ENCODE measurements around the gene PNPLA8. TPM values are rescaled to one million over a fixed set of nuclear protein-coding genes. Genes with fewer than 3 reads are reported as not detected.

The PNPLA8 gene
- total and polyA plus RNA-seq, 4 donors = 14.7 to 30.3 (median 23.0) TPM

DNA sequence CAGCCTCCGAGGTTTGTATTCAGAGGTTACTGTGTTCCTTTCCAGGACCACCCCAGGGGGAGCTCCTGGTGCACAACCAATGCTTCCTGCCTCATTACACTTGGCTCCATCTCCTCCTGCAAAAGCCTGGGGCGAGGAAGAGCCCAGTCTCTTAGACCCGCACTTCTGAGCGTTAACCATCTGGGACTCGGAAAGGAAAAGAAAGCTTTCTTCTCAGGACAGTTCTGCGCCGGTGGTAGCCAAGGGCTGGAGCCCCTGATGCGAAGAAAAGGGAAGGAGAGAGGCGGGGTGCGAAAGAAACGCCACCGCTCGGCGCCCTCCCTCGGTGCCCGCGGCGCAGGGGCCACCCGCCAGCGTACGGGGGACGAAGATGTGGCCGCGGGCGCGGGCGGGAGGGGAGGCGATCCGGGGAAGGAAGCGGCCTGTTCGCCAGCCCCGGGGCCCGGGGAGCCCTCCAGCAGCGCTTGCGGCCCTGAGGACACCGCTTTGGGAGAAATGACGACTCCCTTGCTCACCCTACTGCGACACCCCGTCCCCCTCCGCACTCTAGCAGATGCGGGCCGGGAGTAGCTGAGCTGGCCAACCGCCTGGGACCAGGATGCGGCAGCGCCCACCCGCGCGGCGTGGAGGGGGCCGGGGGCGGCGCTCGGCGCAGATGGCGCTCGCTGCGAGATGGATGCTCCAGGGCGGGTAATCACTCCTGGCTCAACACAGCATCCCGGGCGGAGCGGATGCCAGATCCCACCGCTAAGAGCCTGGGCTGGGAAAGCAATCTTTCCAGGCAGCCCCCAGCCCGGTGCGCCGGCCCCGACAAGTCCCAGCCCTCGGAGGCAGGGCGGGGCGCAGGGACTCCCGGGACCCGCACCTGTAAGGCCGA lies 71.0 kb downstream of the PNPLA8 start:
- peak overlapping the region in 2 of 3 donors; percentile 56 to 69 for H3K4me3 ChIP-seq (ENCODE audit: low read depth in 1 of 3, low read length in 3 of 3)
- no peak for TF ChIP-seq MAX (IDR thresholded peaks at IDR 0.05)
- no peak for TF ChIP-seq SP1 (IDR thresholded peaks at IDR 0.05)
- no peak for TF ChIP-seq RAD21 (IDR thresholded peaks at IDR 0.05)
- no peak for TF ChIP-seq TAF1 (conservative IDR thresholded peaks at IDR 0.05)
- TF ChIP-seq FOXA1 (IDR thresholded peaks at IDR 0.05) = no peak
- TF ChIP-seq HNF4A (conservative IDR thresholded peaks at IDR 0.05) = no peak
- TF ChIP-seq RXRA (IDR thresholded peaks at IDR 0.05) = no peak
- no peak for TF ChIP-seq FOXA2 (IDR thresholded peaks at IDR 0.05)
- no peak for TF ChIP-seq ATF3 (IDR thresholded peaks at IDR 0.05)
- no peaks in the 10 kb centered on the region for H3K36me3 ChIP-seq (ENCODE audit: control insufficient read depth in 4 of 4, insufficient read depth in 3 of 4, low read depth in 1 of 4, low read length in 3 of 4)
- WGBS = 2% methylated on average over 72 of the region's 72 CpGs
- no peak overlapping the region for H3K27ac ChIP-seq (ENCODE audit: low read depth in 1 of 2, low read length in 2 of 2)
- no peak for DNase-seq (ENCODE audit: low spot score)
- H3K27me3 ChIP-seq (ENCODE audit: control insufficient read depth in 4 of 4, insufficient read depth in 4 of 4, low read length in 3 of 4) = peaks cover 0 to 13% (median 6%) of the 10 kb centered on the region in 4 donors
- H3K9me3 ChIP-seq (ENCODE audit: control insufficient read depth in 4 of 4, low read length in 3 of 4) = no peaks in the 10 kb centered on the region
- H3K4me1 ChIP-seq (ENCODE audit: control insufficient read depth in 4 of 4, insufficient read depth in 4 of 4, low read length in 3 of 4) = peaks cover 4 to 23% (median 13%) of the 10 kb centered on the region in 4 donors
- H3K9ac ChIP-seq (ENCODE audit: low read depth in 1 of 2, low read length in 2 of 2) = no peak overlapping the region

GRCh38 chr7:108454317-108454673 lies 71.6 kb downstream of the PNPLA8 start:
- Histone ChIP-seq H3K4me3 (ENCODE audit: low read depth in 1 of 3, low read length in 3 of 3) (no peak overlapping the region), H3K36me3 (ENCODE audit: control insufficient read depth in 4 of 4, insufficient read depth in 3 of 4, low read depth in 1 of 4, low read length in 3 of 4) (no peaks in the 10 kb centered on the region), H3K27me3 (ENCODE audit: control insufficient read depth in 4 of 4, insufficient read depth in 4 of 4, low read length in 3 of 4) (peaks cover 0 to 13% (median 6%) of the 10 kb centered on the region in 4 donors)

More at GRCh38 chr7:108454317-108454673, 71.6 kb downstream of the PNPLA8 start:
- Histone ChIP-seq H3K9me3 (ENCODE audit: control insufficient read depth in 4 of 4, low read length in 3 of 4) (no peaks in the 10 kb centered on the region), H3K4me1 (ENCODE audit: control insufficient read depth in 4 of 4, insufficient read depth in 4 of 4, low read length in 3 of 4) (peaks cover 4 to 23% (median 13%) of the 10 kb centered on the region in 4 donors), H3K27ac (ENCODE audit: low read depth in 1 of 2, low read length in 2 of 2) (no peak overlapping the region), H3K9ac (ENCODE audit: low read depth in 1 of 2, low read length in 2 of 2) (no peak overlapping the region)
- TF ChIP-seq YY1 (IDR thresholded peaks at IDR 0.05) = no peak
- TF ChIP-seq SP1 (IDR thresholded peaks at IDR 0.05) = no peak
- TF ChIP-seq FOXA1 (IDR thresholded peaks at IDR 0.05) = no peak
- no peak for TF ChIP-seq JUND (IDR thresholded peaks at IDR 0.05)
- TF ChIP-seq FOXA2 (IDR thresholded peaks at IDR 0.05) = no peak
- no peak for TF ChIP-seq TAF1 (conservative IDR thresholded peaks at IDR 0.05)
- TF ChIP-seq EGR1 (IDR thresholded peaks at IDR 0.05; ENCODE audit: low read depth in 2 of 2) = no peak
- no peak for TF ChIP-seq MAX (IDR thresholded peaks at IDR 0.05)
- no peak for TF ChIP-seq RXRA (IDR thresholded peaks at IDR 0.05)
- no peak for TF ChIP-seq ZBTB33 (IDR thresholded peaks at IDR 0.05)
- TF ChIP-seq ATF3 (IDR thresholded peaks at IDR 0.05) = no peak
- TF ChIP-seq HNF4G (IDR thresholded peaks at IDR 0.05) = no peak
- TF ChIP-seq GABPA (IDR thresholded peaks at IDR 0.05 in 1 of 2, conservative IDR thresholded peaks at IDR 0.05 in 1 of 2) = no peak
- TF ChIP-seq, protein P1, sequence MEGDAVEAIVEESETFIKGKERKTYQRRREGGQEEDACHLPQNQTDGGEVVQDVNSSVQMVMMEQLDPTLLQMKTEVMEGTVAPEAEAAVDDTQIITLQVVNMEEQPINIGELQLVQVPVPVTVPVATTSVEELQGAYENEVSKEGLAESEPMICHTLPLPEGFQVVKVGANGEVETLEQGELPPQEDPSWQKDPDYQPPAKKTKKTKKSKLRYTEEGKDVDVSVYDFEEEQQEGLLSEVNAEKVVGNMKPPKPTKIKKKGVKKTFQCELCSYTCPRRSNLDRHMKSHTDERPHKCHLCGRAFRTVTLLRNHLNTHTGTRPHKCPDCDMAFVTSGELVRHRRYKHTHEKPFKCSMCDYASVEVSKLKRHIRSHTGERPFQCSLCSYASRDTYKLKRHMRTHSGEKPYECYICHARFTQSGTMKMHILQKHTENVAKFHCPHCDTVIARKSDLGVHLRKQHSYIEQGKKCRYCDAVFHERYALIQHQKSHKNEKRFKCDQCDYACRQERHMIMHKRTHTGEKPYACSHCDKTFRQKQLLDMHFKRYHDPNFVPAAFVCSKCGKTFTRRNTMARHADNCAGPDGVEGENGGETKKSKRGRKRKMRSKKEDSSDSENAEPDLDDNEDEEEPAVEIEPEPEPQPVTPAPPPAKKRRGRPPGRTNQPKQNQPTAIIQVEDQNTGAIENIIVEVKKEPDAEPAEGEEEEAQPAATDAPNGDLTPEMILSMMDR (IDR thresholded peaks at IDR 0.05; ENCODE audit: low read depth, low read length, missing input control) = no peak
- no peak for TF ChIP-seq NR2F2 (IDR thresholded peaks at IDR 0.05)
- TF ChIP-seq, protein P2, sequence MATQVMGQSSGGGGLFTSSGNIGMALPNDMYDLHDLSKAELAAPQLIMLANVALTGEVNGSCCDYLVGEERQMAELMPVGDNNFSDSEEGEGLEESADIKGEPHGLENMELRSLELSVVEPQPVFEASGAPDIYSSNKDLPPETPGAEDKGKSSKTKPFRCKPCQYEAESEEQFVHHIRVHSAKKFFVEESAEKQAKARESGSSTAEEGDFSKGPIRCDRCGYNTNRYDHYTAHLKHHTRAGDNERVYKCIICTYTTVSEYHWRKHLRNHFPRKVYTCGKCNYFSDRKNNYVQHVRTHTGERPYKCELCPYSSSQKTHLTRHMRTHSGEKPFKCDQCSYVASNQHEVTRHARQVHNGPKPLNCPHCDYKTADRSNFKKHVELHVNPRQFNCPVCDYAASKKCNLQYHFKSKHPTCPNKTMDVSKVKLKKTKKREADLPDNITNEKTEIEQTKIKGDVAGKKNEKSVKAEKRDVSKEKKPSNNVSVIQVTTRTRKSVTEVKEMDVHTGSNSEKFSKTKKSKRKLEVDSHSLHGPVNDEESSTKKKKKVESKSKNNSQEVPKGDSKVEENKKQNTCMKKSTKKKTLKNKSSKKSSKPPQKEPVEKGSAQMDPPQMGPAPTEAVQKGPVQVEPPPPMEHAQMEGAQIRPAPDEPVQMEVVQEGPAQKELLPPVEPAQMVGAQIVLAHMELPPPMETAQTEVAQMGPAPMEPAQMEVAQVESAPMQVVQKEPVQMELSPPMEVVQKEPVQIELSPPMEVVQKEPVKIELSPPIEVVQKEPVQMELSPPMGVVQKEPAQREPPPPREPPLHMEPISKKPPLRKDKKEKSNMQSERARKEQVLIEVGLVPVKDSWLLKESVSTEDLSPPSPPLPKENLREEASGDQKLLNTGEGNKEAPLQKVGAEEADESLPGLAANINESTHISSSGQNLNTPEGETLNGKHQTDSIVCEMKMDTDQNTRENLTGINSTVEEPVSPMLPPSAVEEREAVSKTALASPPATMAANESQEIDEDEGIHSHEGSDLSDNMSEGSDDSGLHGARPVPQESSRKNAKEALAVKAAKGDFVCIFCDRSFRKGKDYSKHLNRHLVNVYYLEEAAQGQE (IDR thresholded peaks at IDR 0.05) = no peak
- no peak for TF ChIP-seq RAD21 (IDR thresholded peaks at IDR 0.05)
- no peak for TF ChIP-seq HNF4A (conservative IDR thresholded peaks at IDR 0.05)
- 60% methylated on average over 4 of the region's 4 CpGs for WGBS
- DNase-seq (ENCODE audit: low spot score) = no peak
